ENCODE data around the gene POLR1D. TPM values are rescaled to one million over a fixed set of nuclear protein-coding genes. Genes with fewer than 3 reads are reported as not detected.

POLR1D gene
- polyA plus RNA-seq, 1 donor (not counting 4 experiments of a cell fraction or from before 2014, with no cell fraction given): 235 TPM

GRCh38 chr13:27639186-27639585 is 17.5 kb downstream of the POLR1D start:
- H2AFZ ChIP-seq (ENCODE audit: control insufficient read depth, low read length): no peak overlapping the region
- no peak for TF ChIP-seq CTCF (optimal IDR thresholded peaks at IDR 0.05 in 1 of 3, IDR thresholded peaks at IDR 0.05 in 1 of 3, conservative IDR thresholded peaks at IDR 0.05 in 1 of 3; ENCODE audit: extremely low read depth in 1 of 3, insufficient read depth in 2 of 3, low read length in 3 of 3)
- no peak for TF ChIP-seq EZH2 (IDR thresholded peaks at IDR 0.05; ENCODE audit: low read length)
- H3K9me3 ChIP-seq (ENCODE audit: control insufficient read depth, low read depth, low read length): no peaks in the 10 kb centered on the region
- dilution Hi-C loops (cut with MboI; ENCODE audit: extremely low pct_ligation_motif_present, low sequenced_read_pairs): no loop called here
- H3K9ac ChIP-seq (ENCODE audit: control insufficient read depth, extremely low read depth, insufficient read depth, low read length): no peak overlapping the region
- FAIRE-seq: no peak
- peaks cover 0 to 2% of the 10 kb centered on the region in 2 experiments for H3K36me3 ChIP-seq (ENCODE audit: control insufficient read depth in 2 of 2, extremely low read depth in 1 of 2, insufficient read depth in 2 of 2, low read length in 2 of 2)
- H3K79me2 ChIP-seq (ENCODE audit: control insufficient read depth, insufficient read depth, low read length): peaks cover 39% of the 10 kb centered on the region
- H4K20me1 ChIP-seq (ENCODE audit: control insufficient read depth, extremely low read depth, insufficient read depth, low read length): no peaks in the 10 kb centered on the region
- no peaks in the 10 kb centered on the region for H3K27me3 ChIP-seq (ENCODE audit: control insufficient read depth, extremely low read depth, insufficient read depth, low read length)
- H3K4me3 ChIP-seq (ENCODE audit: control insufficient read depth in 2 of 3, extremely low read depth in 1 of 3, insufficient read depth in 2 of 3, low read depth in 1 of 3, low read length in 3 of 3): no peak overlapping the region
- no peak overlapping the region for H3K27ac ChIP-seq (ENCODE audit: control insufficient read depth, insufficient read depth, low read length)
- no peak overlapping the region for H3K4me2 ChIP-seq (ENCODE audit: control insufficient read depth, extremely low read depth, insufficient read depth, low read depth, low read length)
- H3K9me1 ChIP-seq (ENCODE audit: control insufficient read depth, extremely low read depth, insufficient read depth, low read length): no peaks in the 10 kb centered on the region
- DNase-seq (ENCODE audit: low read depth, low spot score): no peak
- H3K4me1 ChIP-seq (ENCODE audit: control insufficient read depth, extremely low read depth, insufficient read depth, low read length): peaks cover 64% of the 10 kb centered on the region

GRCh38 chr13:27641711-27642502 is 20.2 kb downstream of the POLR1D start:
- H4K20me1 ChIP-seq (ENCODE audit: control insufficient read depth, extremely low read depth, insufficient read depth, low read length): no peaks in the 10 kb centered on the region
- no peak overlapping the region for H2AFZ ChIP-seq (ENCODE audit: control insufficient read depth, low read length)
- dilution Hi-C loops (cut with MboI; ENCODE audit: extremely low pct_ligation_motif_present, low sequenced_read_pairs): no loop called here
- TF ChIP-seq EZH2 (IDR thresholded peaks at IDR 0.05; ENCODE audit: low read length): no peak
- no peak for TF ChIP-seq CTCF (optimal IDR thresholded peaks at IDR 0.05 in 1 of 3, IDR thresholded peaks at IDR 0.05 in 1 of 3, conservative IDR thresholded peaks at IDR 0.05 in 1 of 3; ENCODE audit: extremely low read depth in 1 of 3, insufficient read depth in 2 of 3, low read length in 3 of 3)
- H3K9me1 ChIP-seq (ENCODE audit: control insufficient read depth, extremely low read depth, insufficient read depth, low read length): no peaks in the 10 kb centered on the region
- H3K9me3 ChIP-seq (ENCODE audit: control insufficient read depth, low read depth, low read length): no peaks in the 10 kb centered on the region
- H3K36me3 ChIP-seq (ENCODE audit: control insufficient read depth in 2 of 2, extremely low read depth in 1 of 2, insufficient read depth in 2 of 2, low read length in 2 of 2): peaks cover 0 to 2% of the 10 kb centered on the region in 2 experiments
- peaks cover 51% of the 10 kb centered on the region for H3K4me1 ChIP-seq (ENCODE audit: control insufficient read depth, extremely low read depth, insufficient read depth, low read length)
- no peak overlapping the region for H3K4me2 ChIP-seq (ENCODE audit: control insufficient read depth, extremely low read depth, insufficient read depth, low read depth, low read length)
- no peak for DNase-seq (ENCODE audit: low read depth, low spot score)
- H3K27me3 ChIP-seq (ENCODE audit: control insufficient read depth, extremely low read depth, insufficient read depth, low read length): no peaks in the 10 kb centered on the region
- no peak for FAIRE-seq
- no peak overlapping the region for H3K9ac ChIP-seq (ENCODE audit: control insufficient read depth, extremely low read depth, insufficient read depth, low read length)
- H3K4me3 ChIP-seq (ENCODE audit: control insufficient read depth in 2 of 3, extremely low read depth in 1 of 3, insufficient read depth in 2 of 3, low read depth in 1 of 3, low read length in 3 of 3): no peak overlapping the region
- no peak overlapping the region for H3K27ac ChIP-seq (ENCODE audit: control insufficient read depth, insufficient read depth, low read length)
- H3K79me2 ChIP-seq (ENCODE audit: control insufficient read depth, insufficient read depth, low read length): peaks cover 42% of the 10 kb centered on the region
